Measurements from ENCODE around the gene CCDC169.
"Not testable (repeated sequence)": the region's sequence is repeated elsewhere in the genome, so short reads cannot be mapped to it uniquely, and the experiment has no call there.

The CCDC169 gene

DNA sequence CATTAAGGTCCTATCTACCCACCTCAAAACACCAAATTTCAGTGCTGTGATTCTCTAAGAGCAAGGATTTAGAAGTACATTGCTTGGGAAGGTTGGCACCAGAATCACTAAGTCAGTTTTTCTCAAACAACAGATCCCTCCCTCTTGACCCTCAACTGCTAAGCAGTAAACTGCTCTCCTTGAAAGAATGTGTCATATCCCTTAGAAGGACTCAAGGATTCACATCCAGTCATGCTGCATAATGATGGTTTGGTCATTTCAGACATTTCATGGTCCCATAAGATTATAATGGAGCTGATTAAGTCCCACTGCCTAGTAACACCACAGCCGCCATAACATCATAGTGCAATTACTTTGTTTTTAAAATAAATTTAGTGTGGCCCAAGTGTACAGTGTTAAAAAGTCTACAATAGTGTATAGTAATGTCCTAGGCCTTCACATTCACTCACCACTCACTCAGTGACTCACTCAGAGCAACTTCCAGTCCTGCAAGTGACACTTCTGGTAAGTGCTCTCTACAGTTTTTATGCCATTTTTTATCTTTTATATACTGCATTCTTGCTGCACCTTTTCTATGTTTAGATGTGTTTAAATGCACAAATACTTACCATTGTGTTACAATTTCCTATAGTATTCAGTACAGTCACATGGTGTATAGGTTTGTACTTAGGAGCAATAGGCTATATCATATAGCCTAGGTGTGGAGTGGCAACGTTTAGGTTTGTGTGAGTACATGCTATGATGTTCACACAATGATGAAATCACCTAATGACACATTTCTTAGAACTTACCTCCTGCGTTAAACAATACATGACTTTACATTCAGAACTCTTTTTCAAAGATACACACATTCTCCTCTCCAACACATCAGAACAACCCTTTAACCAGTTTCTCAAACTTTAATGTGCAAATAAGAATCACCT lies 15.7 kb upstream of the CCDC169 start:
- DNase-seq (ENCODE audit: extremely low spot score): no peak
- TF ChIP-seq, protein P1, sequence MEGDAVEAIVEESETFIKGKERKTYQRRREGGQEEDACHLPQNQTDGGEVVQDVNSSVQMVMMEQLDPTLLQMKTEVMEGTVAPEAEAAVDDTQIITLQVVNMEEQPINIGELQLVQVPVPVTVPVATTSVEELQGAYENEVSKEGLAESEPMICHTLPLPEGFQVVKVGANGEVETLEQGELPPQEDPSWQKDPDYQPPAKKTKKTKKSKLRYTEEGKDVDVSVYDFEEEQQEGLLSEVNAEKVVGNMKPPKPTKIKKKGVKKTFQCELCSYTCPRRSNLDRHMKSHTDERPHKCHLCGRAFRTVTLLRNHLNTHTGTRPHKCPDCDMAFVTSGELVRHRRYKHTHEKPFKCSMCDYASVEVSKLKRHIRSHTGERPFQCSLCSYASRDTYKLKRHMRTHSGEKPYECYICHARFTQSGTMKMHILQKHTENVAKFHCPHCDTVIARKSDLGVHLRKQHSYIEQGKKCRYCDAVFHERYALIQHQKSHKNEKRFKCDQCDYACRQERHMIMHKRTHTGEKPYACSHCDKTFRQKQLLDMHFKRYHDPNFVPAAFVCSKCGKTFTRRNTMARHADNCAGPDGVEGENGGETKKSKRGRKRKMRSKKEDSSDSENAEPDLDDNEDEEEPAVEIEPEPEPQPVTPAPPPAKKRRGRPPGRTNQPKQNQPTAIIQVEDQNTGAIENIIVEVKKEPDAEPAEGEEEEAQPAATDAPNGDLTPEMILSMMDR (IDR thresholded peaks at IDR 0.05; ENCODE audit: control extremely low read depth, extremely low read depth, low read depth, missing control alignments): no peak
- ChIA-PET CTCF (interaction anchor here (1.3 to 1.9 kb wide), 2 partner anchors 10 to 38 kb away, joined by 3 to 7 read pairs; no protein-coding TSS in a partner anchor), POLR2A (no interaction called here)

DNA sequence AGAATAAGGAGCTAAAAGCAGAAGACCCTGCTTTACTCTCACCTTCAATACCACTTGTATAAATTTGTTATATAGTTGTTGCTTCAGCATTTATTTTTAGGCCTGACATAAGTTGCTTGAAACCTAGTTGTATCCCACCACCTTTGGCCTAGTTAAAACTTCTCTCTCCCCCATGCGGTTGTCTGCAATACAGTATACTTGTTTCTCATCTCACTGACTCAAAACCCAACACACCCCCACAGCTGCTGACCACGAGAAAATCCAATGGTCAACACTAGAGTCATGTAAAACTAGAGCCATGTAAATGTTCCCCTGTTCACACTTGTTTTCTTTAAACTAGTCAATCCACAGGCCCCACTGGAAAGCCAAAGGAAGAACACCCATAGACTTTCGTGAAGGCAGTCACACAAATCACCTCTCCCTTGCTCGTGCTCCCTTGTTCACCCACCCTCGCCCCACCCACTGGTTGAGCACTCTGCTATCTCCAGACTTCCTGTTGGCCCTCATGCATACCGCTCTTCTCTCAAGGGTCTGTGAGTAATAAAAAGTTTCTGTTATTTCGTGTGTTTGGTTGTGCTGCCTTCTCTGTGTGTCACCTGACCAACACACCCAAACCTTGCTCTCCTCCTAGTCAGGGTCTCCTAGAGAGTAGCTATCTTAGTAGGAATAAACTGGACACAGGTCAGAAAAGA lies 12.9 kb upstream of the CCDC169 start:
- DNase-seq (ENCODE audit: extremely low spot score): peak; percentile 18
- ChIA-PET CTCF (interaction anchor here (1.2 kb wide), 1 partner anchor 28 kb away, joined by 3 read pairs; no protein-coding TSS in a partner anchor), POLR2A (no interaction called here)
- TF ChIP-seq, protein P1 (IDR thresholded peaks at IDR 0.05; ENCODE audit: control extremely low read depth, extremely low read depth, low read depth, missing control alignments): no peak

DNA sequence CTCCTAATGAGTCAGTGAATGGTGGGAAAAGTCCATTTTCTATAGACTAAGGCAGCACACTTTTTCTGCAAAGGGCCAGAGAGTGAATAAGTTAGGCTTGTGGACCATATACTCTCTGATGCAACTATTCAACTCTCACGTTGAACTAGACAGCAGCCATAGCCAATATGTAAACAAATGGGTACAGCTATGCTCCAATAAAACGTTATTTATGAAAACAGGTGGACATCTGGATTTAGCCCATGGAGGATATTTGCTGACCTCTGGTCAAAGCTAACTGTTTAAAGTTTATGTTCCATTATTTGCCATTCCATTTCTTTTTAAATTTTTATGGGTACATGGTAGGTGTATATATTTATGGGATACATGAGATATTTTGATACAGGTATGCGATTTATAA lies 4.7 kb upstream of the CCDC169 start:
- TF ChIP-seq, protein P1 (IDR thresholded peaks at IDR 0.05; ENCODE audit: control extremely low read depth, extremely low read depth, low read depth, missing control alignments): no peak
- CTCF ChIA-PET: interaction anchor here (0.7 to 2.5 kb wide), 6 partner anchors 10 to 45 kb away, joined by 3 to 7 read pairs (median 4); no protein-coding TSS in a partner anchor
- POLR2A ChIA-PET: no interaction called here
- no peak for DNase-seq (ENCODE audit: extremely low spot score)

DNA sequence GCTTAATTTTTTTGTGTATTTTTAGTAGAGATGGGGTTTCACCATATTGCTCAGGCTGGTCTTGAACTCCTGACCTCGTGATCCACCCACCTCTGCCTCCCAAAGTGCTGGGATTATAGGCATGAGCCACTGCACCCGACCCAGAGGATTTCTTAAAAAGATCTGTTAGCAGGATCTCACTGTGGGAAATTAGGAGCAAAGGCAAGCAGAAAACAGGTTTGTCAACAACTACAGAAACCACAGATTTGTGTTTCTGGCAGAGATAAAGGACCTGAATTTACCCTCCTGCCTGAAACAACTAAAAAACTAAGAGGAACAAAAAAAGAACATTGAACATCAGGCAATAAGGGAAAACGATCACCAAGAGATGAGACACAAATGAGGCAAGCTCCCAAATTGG lies 1.9 kb upstream of the CCDC169 start:
- DNase-seq (ENCODE audit: extremely low spot score); POLR2A ChIA-PET: not testable (repeated sequence)
- CTCF ChIA-PET: interaction anchor here (1.0 to 1.7 kb wide), 3 partner anchors 8 to 17 kb away, joined by 3 to 7 read pairs (median 5); no protein-coding TSS in a partner anchor

DNA sequence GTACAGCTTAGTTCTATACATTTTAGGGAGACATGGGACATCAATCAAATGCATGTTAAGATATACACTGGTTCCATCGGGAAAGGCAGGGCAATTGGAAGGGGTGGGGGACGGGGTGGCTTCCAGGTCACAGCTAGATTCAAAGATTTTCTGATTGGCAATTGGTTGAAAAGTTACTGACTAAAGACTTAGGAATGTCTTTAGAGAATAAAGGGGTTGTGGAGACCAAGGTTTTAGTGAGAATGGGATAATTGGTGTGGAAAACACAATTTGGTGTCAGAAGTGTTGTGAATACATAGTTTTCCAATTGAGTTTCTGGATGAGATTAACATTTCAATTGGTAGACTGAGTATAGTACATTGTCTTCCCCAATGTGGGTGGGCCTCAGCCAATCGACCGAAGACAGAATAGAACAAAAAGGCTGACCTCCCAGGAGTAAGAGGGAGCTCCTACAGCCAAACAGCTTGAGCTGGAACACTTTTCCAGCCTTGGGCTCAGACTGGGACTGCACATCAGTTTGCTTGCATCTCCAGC lies 988 bp upstream of the CCDC169 start:
- no peak for DNase-seq (ENCODE audit: extremely low spot score)
- CTCF ChIA-PET: interaction anchor here (1.0 to 2.2 kb wide), 4 partner anchors 9 to 49 kb away, joined by 3 to 7 read pairs (median 5); no protein-coding TSS in a partner anchor
- TF ChIP-seq, protein P1 (IDR thresholded peaks at IDR 0.05; ENCODE audit: control extremely low read depth, extremely low read depth, low read depth, missing control alignments): no peak
- POLR2A ChIA-PET: no interaction called here

DNA sequence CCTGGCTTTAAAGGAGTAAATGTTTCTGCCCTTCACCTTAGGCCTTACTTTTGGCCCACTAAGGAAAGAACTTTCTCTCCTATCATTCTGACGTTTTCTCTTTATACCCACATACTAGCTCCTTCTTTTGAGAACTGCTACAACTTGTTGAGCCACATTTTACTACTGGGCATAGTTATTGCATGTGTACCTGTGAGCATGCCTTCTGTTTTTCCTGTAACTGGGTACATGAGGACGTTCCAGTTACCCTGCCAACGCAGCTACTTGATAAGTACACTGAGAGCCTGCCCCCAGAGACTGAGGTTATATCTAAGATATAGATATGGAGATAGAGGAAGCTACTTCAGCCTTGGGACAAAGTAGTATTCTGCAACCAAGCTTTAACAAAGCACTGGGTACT lies 3.5 kb downstream of the CCDC169 start:
- TF ChIP-seq, protein P1 (IDR thresholded peaks at IDR 0.05; ENCODE audit: control extremely low read depth, extremely low read depth, low read depth, missing control alignments): no peak
- CTCF ChIA-PET: interaction anchor here (3.1 kb wide), 1 partner anchor 12 kb away, joined by 28 read pairs; no protein-coding TSS in a partner anchor
- DNase-seq (ENCODE audit: extremely low spot score): no peak
- POLR2A ChIA-PET: no interaction called here

Data from GM10248 (cell line).